Sigmoid colon (tissue), 7 donors: ENCODE results near the gene FAM117A. TPM values are rescaled to one million over a fixed set of nuclear protein-coding genes. Genes with fewer than 3 reads are reported as not detected.

ENCODE experiments used
- DNase-seq: peaks from one replicate; pipeline ENCODE4 v3.0.0-alpha.2; 2019
- H3K27ac ChIP-seq, 4 donors: fragments of 200-600 bp; sonication (generic); one replicate each; pipeline ENCODE4 v1.5.1; 2016 to 2019; ENCODE audit warnings: mild to moderate bottlenecking in 1 of 4
- H3K27me3 ChIP-seq, 3 donors: fragments of 200-600 bp; sonication (generic); one replicate each; pipeline ENCODE4 v1.5.1; 2019; ENCODE audit warnings: mild to moderate bottlenecking in 1 of 3
- H3K36me3 ChIP-seq, 4 donors: fragments of 200-600 bp; sonication (generic); one replicate each; pipeline ENCODE4 v1.5.1; 2016 to 2019
- H3K4me1 ChIP-seq, 4 donors: fragments of 200-600 bp; sonication (generic); one replicate each; pipeline ENCODE4 v1.5.1; 2017 to 2019
- H3K4me3 ChIP-seq, 4 donors: fragments of 200-600 bp; sonication (generic); one replicate each; pipeline ENCODE4 v1.5.1; 2017 to 2019; ENCODE audit warnings: mild to moderate bottlenecking in 2 of 4, moderate library complexity in 1 of 4
- H3K9me3 ChIP-seq, 4 donors: fragments of 200-600 bp in 3 of 4; sonication (generic) in 3 of 4; one replicate each; pipeline versions ENCODE4 v1.5.1 to v1.6.1; 2013 to 2019
- EP300 ChIP-seq, 4 donors: sonication (generic); formaldehyde crosslinking; IDR thresholded peaks; one replicate each; pipeline ENCODE4 v1.6.1; 2017; ENCODE audit warnings: antibody characterized with exemption in 4 of 4
- POLR2A ChIP-seq, 2 donors: fragments of 450-650 bp; IDR thresholded peaks; one replicate each; pipeline ENCODE4 v1.6.1; 2016; ENCODE audit warnings: antibody characterized with exemption in 2 of 2, mild to moderate bottlenecking in 2 of 2, moderate library complexity in 2 of 2
- POLR2AphosphoS5 ChIP-seq, 4 donors: sonication (generic); formaldehyde crosslinking; IDR thresholded peaks; one replicate each; pipeline ENCODE4 v1.6.1; 2017; ENCODE audit warnings: antibody characterized with exemption in 4 of 4
- WGBS, 2 donors: extraction: QIAGEN DNeasy Blood & Tissue Kit; methylation state at CpG; one replicate each; pipeline ENCODE4 v1.1.7; 2013; 5-methylcytosine and 5-hydroxymethylcytosine counted together
- intact Hi-C: fragments of 100-400 bp; cut with DNase I; formaldehyde crosslinking; loops from one replicate; pipeline ENCODE4 v1.15.1; 2023
- polyA plus RNA-seq, 3 donors: library from polyadenylated mRNA; stranded (reverse); fragments of 200-250 nt; gene quantifications; one replicate each; pipeline ENCODE4 v1.2.3, GENCODE V29; 2013
- total RNA-seq, 4 donors: library from RNA; depleted of rRNA; stranded (reverse); fragments of >200 nt; gene quantifications; one replicate each; pipeline ENCODE4 v1.1.0, GENCODE V29; 2016
- TF ChIP-seq, protein P1 (sequence below), 4 experiments: fragments of 450-650 bp in 3 of 4; fragments of 200-600 bp in 1 of 4; IDR thresholded peaks; one replicate each; pipeline ENCODE4 v1.5.1; 2016 to 2019; ENCODE audit warnings: antibody characterized with exemption in 4 of 4, mild to moderate bottlenecking in 3 of 4, moderate library complexity in 2 of 4
- donor health status: healthy with polysubstance abuse.
- donor health status: Bipolar disorder and iron deficiency.
- donor health status: healthy.

Gene FAM117A
- total and polyA plus RNA-seq, 7 donors = 3.5 to 34.6 (median 15.6) TPM

DNA sequence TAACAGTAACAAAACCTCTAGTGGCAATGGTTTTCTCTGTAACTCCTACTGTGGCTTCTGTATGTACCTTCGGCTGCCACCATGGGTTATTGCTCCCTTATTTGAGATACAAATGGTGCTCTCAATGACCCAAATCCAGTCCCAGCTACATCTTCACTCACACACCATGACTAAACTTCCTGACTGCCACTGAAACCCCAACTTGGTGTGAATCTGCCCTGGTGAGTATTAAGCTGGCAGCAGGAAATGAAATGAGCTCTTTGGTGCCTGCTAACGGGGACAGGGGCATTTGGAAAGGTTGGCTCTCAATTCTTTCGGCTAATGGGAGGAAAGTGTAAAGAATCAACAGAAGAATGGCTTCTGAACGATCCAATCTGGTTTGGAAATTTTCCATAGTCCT lies 48.7 kb downstream of the FAM117A start:
- no peaks in the 10 kb centered on the region for H3K9me3 ChIP-seq
- no peak overlapping the region for H3K4me3 ChIP-seq
- peak overlapping the region in 1 of 4 donors; percentile 71 for H3K27ac ChIP-seq
- TF ChIP-seq POLR2A (IDR thresholded peaks at IDR 0.05) (no peak), POLR2AphosphoS5 (IDR thresholded peaks at IDR 0.05) (no peak)
- H3K36me3 ChIP-seq = peaks cover 35 to 99% (median 48%) of the 10 kb centered on the region in 4 donors
- intact Hi-C loops = no loop called here
- DNase-seq = no peak
- H3K4me1 ChIP-seq = peaks cover 0 to 8% (median 0%) of the 10 kb centered on the region in 4 donors
- WGBS, 2 donors = 81 to 82% methylated on average over 4 of the region's 4 CpGs
- H3K27me3 ChIP-seq = no peaks in the 10 kb centered on the region

DNA sequence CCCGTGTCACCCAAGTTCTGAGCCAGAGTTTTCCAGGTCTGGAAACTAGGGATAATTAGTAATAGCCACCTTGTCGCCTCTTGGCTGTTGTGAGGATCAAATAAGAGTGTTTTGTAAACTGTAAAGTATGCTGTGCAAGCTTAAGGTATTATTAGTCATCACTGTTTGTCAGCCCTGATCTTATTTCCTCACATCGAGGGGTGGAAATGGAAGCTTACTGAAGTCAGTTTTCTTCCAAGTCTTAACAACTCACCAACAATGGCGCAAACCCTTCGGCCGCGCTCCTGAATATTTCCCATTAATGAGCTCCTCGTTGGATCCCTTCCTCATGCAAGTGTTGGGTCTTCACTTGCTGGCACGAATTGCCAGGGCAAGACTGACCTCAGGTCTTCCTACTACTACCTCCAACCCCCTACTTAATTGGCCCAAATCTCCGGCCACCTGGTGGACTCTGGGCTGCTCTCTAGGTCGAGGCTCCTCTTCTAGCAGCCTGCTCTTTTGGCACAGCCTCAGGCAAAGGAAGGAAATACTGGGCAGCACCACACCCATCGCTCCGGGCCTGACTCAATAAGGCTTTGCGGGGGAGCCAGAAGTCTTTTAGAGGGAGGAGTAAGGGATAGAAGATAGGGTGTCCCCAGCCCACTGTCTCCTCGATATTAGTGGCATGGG lies 55.3 kb downstream of the FAM117A start:
- peaks cover 16 to 59% (median 25%) of the 10 kb centered on the region in 4 donors for H3K36me3 ChIP-seq
- WGBS, 2 donors = 63 to 67% methylated on average over 15 of the region's 15 CpGs
- H3K4me1 ChIP-seq = peaks cover 0 to 23% (median 22%) of the 10 kb centered on the region in 4 donors
- TF ChIP-seq POLR2AphosphoS5 (IDR thresholded peaks at IDR 0.05) (no peak), POLR2A (IDR thresholded peaks at IDR 0.05) (no peak), EP300 (IDR thresholded peaks at IDR 0.05) (no peak)
- TF ChIP-seq, protein P1, sequence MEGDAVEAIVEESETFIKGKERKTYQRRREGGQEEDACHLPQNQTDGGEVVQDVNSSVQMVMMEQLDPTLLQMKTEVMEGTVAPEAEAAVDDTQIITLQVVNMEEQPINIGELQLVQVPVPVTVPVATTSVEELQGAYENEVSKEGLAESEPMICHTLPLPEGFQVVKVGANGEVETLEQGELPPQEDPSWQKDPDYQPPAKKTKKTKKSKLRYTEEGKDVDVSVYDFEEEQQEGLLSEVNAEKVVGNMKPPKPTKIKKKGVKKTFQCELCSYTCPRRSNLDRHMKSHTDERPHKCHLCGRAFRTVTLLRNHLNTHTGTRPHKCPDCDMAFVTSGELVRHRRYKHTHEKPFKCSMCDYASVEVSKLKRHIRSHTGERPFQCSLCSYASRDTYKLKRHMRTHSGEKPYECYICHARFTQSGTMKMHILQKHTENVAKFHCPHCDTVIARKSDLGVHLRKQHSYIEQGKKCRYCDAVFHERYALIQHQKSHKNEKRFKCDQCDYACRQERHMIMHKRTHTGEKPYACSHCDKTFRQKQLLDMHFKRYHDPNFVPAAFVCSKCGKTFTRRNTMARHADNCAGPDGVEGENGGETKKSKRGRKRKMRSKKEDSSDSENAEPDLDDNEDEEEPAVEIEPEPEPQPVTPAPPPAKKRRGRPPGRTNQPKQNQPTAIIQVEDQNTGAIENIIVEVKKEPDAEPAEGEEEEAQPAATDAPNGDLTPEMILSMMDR (IDR thresholded peaks at IDR 0.05) = no peak
- H3K4me3 ChIP-seq = peak overlapping the region in 3 of 4 donors; percentile 76 to 93 (median 82)
- no peaks in the 10 kb centered on the region for H3K9me3 ChIP-seq
- H3K27me3 ChIP-seq = no peaks in the 10 kb centered on the region
- DNase-seq = no peak
- intact Hi-C loops = loop anchor here (1.0 to 5.0 kb wide), 4 partner anchors 54 to 289 kb away; partner anchors contain the start of genes DLX3 and FAM117A
- peak overlapping the region; percentile 89 to 92 (median 90) for H3K27ac ChIP-seq

DNA sequence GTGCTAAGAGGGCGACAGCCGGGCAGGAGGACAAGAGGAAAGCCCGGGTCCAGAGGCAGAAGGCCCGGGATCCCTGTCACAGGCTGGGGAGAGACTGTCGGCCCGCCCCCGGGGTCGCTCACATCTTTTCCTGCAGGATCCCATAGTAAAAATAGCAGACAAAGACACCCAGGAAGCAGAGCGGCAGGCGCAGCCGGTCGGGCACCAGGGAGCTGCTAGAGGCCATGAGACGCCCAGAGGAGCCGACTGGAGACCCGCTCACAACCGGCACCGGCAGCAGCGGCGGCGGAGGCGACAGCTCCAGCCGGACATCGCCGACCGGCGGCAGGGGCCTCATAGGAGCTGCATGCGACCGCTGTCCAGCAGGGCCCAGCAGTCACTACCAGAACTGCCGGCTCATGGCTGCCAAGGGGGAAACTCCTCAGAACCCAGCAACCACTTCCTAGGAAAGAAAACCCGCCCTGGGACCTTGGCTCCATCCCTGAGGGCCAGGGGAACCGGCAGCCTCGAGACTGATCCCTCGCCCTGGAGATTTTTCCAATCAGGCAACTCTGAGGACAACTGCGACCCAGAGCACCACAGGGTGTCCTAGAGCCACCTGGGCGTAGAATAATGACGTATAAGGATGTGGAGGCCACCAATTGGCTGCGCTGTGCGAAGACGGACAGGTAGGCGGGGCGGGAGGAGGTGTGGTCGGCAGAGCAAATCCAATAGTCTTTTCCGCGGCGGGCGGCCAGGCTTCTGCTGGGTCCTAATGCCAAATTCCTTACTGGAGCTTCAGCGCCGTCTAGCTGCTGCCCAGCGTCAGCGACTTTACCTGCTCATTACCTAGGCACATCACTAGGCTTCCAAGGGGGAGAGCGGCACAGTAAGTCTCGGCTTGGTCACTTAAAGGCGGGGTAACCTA lies 56.1 kb downstream of the FAM117A start, which contains the start of gene SLC35B1:
Gene SLC35B1 (minus strand): TSS at position 357 of the 907 bp plus-strand sequence. CDS start 131 bp downstream, at position 226.
- peak; percentile 99 for DNase-seq
- intact Hi-C loops = loop anchor here (1.0 to 5.0 kb wide), 4 partner anchors 54 to 289 kb away; partner anchors contain the start of genes DLX3 and FAM117A
- Histone ChIP-seq H3K4me3 (peak within 1 kb of the TSS; percentile 76 to 93 (median 85)), H3K4me1 (peaks cover 0 to 23% (median 22%) of the 10 kb centered on the region in 4 donors), H3K9me3 (no peaks in the 10 kb centered on the region), H3K27ac (peak within 1 kb of the TSS; percentile 89 to 92 (median 90)), H3K36me3 (peaks cover 21 to 59% (median 32%) of the 10 kb centered on the region in 4 donors), H3K27me3 (no peaks in the 10 kb centered on the region)
- WGBS, 2 donors = 0 to 1% methylated on average over 53 of the region's 53 CpGs
- TF ChIP-seq EP300 (IDR thresholded peaks at IDR 0.05) (no peak), POLR2AphosphoS5 (IDR thresholded peaks at IDR 0.05) (peak; percentile 53 to 83 (median 70)), POLR2A (IDR thresholded peaks at IDR 0.05) (peak; percentile 42 to 50)
- TF ChIP-seq, protein P1 (IDR thresholded peaks at IDR 0.05) = peak; percentile 4 to 54 (median 48)

DNA sequence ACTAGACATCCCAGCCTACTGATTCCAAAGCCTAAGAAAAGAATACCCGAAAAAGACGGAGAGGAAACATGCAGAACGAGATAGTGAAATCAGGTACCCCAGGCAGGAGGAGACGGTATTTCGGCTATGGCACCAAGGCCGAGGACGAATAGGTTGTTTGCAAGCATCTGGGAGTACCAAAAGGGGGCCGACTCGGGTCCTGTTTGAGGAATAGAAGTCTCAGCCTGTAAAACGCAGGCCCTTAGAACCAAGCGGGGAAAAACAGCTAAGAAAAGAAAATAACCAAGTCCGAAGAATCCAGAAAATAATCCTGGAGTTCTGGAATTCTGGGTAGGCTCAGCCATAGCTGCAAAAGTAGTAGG lies 56.7 kb downstream of the FAM117A start:
- WGBS, 2 donors = 1% methylated on average over 12 of the region's 12 CpGs
- H3K27me3 ChIP-seq = no peaks in the 10 kb centered on the region
- H3K4me1 ChIP-seq = peaks cover 0 to 23% (median 22%) of the 10 kb centered on the region in 4 donors
- DNase-seq = no peak
- no peaks in the 10 kb centered on the region for H3K9me3 ChIP-seq
- peak overlapping the region; percentile 76 to 93 (median 85) for H3K4me3 ChIP-seq
- intact Hi-C loops = loop anchor here (5.0 kb wide), 3 partner anchors 55 to 290 kb away; partner anchors contain the start of genes DLX3 and FAM117A
- H3K36me3 ChIP-seq = peaks cover 27 to 59% (median 38%) of the 10 kb centered on the region in 4 donors
- peak overlapping the region; percentile 89 to 92 (median 90) for H3K27ac ChIP-seq
- TF ChIP-seq, protein P1 (IDR thresholded peaks at IDR 0.05) = no peak
- TF ChIP-seq POLR2A (IDR thresholded peaks at IDR 0.05) = no peak
